Measurements from ENCODE around the gene LAMA3.

Gene LAMA3

DNA sequence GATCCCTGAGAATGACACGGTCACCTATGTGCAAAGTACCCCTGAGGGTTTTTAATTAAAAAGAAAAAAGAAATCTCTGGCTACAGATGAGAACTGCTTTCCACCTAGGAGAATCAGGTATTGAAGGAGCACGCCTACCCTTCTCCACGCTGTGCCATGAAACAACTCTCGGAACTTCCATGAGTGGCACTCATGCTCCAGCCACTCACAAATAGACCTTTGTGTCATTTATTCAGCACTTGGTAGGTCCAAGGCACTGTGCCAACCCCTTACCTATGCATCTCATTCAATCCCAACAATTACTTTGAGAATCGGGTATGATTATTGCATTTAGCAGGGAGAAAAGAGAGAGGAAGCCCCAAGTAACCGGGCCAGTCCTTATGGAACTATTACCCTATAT lies 280.4 kb downstream of the LAMA3 start:
- no peak for DNase-seq (ENCODE audit: low spot score)

GRCh38 chr18:23970161-23971096 lies 281.2 kb downstream of the LAMA3 start:
- no peak for DNase-seq (ENCODE audit: low spot score)

DNA sequence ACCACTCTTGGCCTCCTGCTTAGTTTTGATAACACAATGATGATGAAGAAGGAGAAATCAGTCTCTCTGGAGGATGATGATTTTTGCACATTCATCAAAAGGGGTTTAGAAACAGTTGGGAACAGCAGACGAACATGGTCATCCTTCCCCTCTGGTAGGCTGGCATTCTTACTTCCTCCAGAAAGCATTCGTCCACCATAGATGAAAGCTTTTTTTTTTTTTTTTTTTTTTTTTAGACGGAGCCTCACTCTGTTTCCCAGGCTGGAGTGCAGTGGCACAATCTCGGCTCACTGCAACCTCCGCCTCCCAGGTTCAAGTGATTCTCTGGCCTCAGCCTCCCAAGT lies 281.8 kb downstream of the LAMA3 start:
- no peak for DNase-seq (ENCODE audit: low spot score)

DNA sequence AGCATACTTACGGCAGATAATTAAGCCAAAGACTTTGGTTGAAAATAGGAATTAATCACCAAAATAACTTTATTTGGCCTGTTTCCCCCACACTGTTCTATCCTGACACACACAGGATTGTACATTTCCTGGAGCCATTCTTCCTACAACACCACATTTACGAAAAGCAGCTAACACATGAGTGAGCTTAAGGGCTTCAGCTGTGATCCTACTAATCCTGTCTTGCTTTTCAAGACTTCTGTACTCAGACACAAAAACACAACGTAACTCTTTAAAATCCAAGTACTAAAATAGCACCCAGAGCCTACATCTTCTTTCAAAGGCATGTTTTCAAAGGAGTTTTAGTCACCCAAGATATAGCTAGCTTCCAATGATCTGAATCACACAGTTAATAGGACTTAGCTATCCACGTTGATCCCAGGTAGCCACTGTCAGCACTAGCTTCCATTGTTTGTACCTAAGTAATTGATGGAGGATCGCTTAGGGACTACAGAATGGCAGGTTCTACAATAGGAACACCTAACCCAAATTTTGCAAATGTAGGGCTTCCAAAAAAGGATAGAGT lies 282.5 kb downstream of the LAMA3 start:
- no peak for DNase-seq (ENCODE audit: low spot score)

DNA sequence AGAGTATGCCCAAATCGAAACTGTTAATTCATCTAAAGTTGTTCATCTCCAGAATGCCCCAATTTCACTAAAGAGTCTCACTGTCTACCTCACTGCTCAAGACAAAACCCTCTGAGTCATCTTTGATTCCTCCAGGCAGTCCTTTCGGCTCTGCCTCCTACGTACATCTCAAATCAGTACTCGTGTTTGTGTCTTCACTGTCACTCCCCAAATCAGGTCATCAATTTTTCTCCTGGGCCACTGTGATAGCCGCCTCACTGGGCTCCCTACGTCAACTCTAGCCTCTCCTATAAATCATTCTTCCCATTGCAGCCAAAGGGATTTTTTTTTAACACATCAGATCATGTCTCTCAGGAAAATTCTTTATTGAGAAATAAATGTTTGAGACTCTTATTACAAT lies 283.2 kb downstream of the LAMA3 start:
- no peak for DNase-seq (ENCODE audit: low spot score)

DNA sequence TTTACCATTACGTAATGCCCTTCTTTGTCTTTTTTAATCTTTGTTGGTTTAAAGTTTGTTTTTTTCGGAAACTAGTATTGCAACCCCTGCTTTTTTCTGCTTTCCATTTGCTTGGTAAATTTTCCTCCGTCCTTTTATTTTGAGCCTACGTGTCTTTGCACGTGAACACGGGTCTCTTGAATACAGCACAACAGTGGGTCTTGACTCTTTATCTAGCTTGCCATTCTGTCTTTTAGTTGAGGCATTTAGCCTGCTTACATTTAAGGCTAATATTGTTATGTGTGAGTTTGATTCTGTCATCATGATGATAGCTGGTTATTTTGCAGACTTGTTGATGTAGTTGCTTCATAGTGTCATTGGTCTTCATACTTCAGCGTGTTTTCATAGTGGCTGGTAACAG lies 287.9 kb downstream of the LAMA3 start:
- no peak for DNase-seq (ENCODE audit: low spot score)

- no peak for DNase-seq (ENCODE audit: low spot score)
Observed at GRCh38 chr18:23977719-23978483, 288.6 kb downstream of the LAMA3 start.

- no peak for DNase-seq (ENCODE audit: low spot score)
Observed at GRCh38 chr18:23981369-23981980, 292.2 kb downstream of the LAMA3 start.

GRCh38 chr18:23982155-23983079 lies 293.2 kb downstream of the LAMA3 start:
- DNase-seq (ENCODE audit: low spot score) = no peak

GRCh38 chr18:23983112-23983511 lies 293.9 kb downstream of the LAMA3 start:
- DNase-seq (ENCODE audit: low spot score) = no peak

- DNase-seq (ENCODE audit: low spot score) = no peak
Observed at GRCh38 chr18:23986600-23987359, 297.5 kb downstream of the LAMA3 start.

GRCh38 chr18:23990474-23991410 lies 301.5 kb downstream of the LAMA3 start:
- no peak for DNase-seq (ENCODE audit: low spot score)

DNA sequence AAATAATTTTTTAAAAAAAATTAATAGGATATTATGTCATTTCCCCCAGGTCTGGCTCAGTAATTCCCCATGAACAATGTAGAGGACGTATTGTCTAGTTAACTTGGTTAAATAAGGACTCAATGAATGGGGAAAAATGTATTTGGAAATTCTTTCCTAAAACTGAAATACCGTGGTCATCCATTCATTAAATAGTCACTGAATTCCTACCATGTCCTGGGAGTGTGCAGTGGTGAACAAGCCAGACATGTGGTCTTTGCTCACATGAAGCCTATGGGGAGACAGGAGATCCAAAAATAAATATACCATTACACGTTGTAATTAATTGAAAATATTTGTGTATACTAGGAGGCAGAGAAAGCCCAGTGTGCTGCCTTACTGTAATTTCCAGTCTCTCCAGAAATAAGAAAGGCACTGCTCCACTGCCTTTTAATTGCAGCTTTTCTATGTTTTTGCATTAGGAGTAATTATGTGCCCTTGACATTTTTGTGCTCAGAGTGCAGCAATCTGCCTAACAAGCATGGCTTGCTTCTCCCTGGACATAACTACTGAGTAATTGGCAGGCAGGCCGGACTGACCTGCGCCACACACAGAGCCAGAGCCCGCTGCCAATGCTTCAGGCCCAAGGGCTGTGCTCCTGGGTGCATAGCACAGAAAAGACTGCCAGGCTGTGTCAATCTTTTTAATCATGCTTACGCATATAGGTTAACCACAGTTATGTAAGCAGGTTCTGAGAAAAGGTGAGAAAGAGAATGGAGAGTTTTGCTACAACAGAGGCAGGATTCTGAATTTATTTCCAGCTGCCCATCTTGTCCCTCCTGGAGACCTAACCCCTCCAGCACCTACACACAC lies 303.1 kb downstream of the LAMA3 start:
- no peak for DNase-seq (ENCODE audit: low spot score)

DNA sequence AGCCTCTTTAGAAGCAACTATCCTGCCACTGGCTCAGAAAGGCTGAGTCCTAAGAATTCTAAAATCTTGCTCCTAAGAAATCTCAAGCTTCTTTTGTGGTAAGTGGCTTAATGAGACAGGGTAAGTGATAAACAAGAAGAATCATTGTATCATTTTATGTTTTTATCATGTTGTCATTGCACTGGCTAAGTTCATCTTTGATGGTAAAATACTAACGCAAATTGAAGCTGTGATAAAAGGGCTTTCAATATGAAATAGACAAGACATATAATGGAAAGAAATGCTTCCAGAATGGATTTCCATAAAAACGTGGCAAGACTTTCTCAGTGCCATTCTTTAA lies 303.7 kb downstream of the LAMA3 start:
- DNase-seq (ENCODE audit: low spot score) = no peak

DNA sequence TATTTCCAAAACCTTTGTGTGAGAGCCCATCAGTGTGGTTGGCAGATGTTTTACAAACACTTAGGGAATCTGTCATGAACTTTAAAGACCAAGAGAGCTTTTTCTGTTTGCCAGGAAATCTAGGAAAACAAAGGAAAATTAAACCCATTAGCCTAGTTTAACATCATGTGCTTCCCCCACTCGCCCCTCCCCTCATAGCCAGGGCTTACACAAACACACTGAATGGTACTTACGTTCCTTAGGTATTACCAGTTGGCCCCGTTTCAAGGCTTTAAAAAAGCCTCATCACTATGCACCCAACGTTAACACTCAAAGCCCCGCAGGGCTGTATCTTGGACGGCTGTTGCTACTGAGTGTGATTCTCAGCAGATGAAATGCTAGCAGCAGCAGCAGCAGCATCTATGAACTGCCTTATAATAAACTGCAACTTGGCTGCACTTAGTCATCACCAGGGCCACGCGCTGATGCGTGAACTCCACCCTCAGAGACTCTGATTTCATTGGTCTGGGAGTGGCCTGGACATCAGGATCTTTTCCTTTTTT lies 305.2 kb downstream of the LAMA3 start:
- DNase-seq (ENCODE audit: low spot score) = no peak

DNA sequence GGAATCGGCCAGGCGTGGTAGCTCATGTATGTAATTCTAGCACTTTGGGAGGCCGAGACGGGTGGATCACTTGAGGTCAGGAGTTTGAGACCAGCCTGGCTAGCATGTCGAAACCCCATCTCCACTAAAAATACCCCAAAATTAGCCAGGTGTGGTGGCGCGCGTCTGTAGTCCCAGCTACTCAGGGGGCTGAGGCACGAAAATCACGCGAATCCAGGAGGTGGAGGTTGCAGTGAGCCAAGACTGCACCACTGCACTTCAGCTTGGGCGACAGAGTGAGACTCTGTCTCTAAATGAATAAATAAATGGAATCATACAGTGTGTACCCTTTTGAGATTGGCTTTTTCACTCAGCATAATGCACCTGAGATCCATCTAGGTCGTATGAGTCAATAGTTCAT lies 305.9 kb downstream of the LAMA3 start:
- DNase-seq (ENCODE audit: low spot score) = no peak

GRCh38 chr18:23998018-23998417 lies 308.8 kb downstream of the LAMA3 start:
- DNase-seq (ENCODE audit: low spot score) = no peak

DNA sequence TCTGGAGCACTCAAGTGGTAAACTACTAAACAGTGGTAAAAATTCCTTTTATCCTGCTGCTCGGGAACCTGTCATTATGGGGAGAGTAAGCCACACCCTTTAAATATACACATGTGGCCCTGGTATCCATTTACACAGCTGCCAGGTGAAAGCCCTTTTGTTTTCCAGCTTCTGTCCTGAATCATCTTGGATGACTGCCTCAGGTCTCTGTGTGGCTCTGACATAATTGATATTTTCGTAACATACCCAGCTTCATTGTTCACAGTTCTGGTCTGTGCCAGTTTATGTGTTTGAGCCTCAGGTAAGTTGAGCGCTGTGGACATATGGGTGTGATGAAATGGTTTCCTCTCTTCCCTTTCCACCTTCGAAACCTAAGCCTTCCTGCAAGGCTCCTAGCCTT lies 309.6 kb downstream of the LAMA3 start:
- DNase-seq (ENCODE audit: low spot score) = no peak

All from hematopoietic multipotent progenitor cell treated with erythropoietin and hydrocortisone succinate and interleukin-3 and kit ligand, for 15 days (in vitro differentiated cells).